Left cardiac atrium (tissue), 4 donors: Measurements from ENCODE around the gene CTXND2. TPM values are rescaled to one million over a fixed set of nuclear protein-coding genes. Genes with fewer than 3 reads are reported as not detected.
"Not testable (repeated sequence)": the region's sequence is repeated elsewhere in the genome, so short reads cannot be mapped to it uniquely, and the experiment has no call there.

Experiments used
- ATAC-seq, 2 donors: fragments of 200-7000 bp; cut with Tn5 transposase; one replicate each; pipeline ENCODE4 v1.9.1; 2020; ENCODE audit warnings: mild to moderate bottlenecking in 2 of 2, moderate library complexity in 2 of 2
- DNase-seq: peaks from one replicate; pipeline ENCODE4 v3.0.0-alpha.2; 2020
- intact Hi-C, 2 donors: fragments of 100-400 bp; cut with DNase I; formaldehyde crosslinking; loops; one replicate each; pipeline versions ENCODE4 v1.14.1 to v1.15.1; 2022 to 2023
- total RNA-seq, 2 donors: library from RNA; stranded (reverse); fragmentation: NEBNext Ultra II Directional; extraction: Animal tissue kit (Norgen Biotek cat#: 25700); gene quantifications; one replicate each; pipeline ENCODE4 v1.2.1, GENCODE V29; 2021
- donor health status: DM: no; HTN: yes; CAD: no.
- donor health status: DM: no; HTN: yes; CAD: no; lungs with severe emphysema.
- donor health status: DM: yes; HTN: yes; CAD: no.
- donor health status: Dilated cardiomyopathy.

Gene CTXND2
- total RNA-seq, 2 donors from 2014 or later, result not detected

DNA sequence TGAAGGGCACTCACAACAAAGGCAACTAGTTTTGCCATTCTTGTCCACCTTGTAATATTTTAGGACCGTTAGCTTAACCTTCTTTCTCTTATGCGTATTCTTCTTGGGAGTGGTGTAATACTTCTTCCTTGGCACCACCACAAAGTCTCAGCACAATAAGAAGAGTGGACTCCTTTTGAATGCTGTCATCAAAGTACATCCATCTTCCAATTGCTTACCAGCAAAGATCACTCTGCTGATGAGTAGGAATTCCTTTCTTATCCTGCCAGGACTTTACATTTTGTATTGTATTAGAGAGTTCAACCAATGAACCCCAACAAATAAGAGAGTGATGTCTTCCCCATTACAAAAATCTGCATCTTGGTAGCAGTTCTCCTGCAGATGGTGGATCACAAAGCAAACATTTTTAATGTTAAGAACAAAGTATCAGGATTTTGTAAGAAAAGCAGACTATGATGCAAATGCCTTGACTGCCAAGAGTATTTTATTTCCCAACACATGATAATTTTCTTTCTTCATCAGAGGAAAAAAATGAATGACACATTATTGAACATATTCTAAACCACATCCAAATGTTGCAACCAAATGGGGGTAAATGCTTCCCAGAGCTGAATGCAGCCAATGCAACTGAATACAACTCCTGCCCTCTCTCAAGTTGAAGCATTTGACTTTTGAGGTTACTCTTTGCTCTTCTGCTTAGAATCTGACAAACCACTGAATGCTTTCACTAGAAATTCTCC lies 5.4 kb upstream of the CTXND2 start:
- intact Hi-C loops, result no loop called here
- DNase-seq (no peak), ATAC-seq (peak; percentile 69 to 85)

DNA sequence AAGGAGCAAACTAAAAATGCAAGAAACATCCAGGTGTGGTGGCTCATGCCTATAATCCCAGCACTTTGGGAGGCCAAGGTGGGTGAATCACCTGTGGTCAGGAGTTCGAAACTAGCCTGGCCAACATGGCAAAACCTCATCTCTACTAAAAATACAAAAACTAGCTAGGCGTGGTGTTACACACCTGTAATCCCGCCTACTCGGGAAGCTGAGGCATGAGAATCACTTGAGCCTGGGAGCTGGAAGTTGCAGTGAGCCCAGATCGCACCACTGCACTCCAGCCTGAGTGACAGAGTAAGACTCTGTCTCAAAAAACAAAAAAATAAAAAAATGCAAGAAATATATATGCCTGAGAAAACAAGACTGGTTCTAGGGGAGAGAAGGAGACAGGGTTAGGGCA lies 3.8 kb upstream of the CTXND2 start:
- ATAC-seq, DNase-seq: not testable (repeated sequence)

DNA sequence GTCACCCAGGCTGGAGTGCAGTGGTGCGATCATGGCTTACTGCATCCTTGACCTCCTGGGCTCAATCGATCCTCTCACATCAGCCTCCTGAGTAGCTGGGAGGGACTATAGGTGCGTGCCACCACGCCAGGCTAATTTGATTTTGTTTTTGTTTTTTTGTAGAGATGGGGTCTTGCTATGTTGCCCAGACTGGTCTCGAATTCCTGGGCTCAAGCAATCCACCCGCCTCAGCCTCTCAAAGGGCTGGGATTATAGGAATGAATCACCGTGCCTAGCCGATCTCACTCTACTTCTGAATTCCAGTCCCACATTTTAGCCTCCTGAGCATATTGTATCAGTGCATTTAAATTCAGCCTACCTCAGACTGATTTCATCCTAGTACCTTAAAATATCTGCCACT lies 1.8 kb downstream of the CTXND2 start:
- intact Hi-C loops, result no loop called here
- ATAC-seq, result no peak
- no peak for DNase-seq

More for the DNA sequence above, 3.8 kb upstream of the CTXND2 start:
- intact Hi-C loops, result not testable (repeated sequence)

DNA sequence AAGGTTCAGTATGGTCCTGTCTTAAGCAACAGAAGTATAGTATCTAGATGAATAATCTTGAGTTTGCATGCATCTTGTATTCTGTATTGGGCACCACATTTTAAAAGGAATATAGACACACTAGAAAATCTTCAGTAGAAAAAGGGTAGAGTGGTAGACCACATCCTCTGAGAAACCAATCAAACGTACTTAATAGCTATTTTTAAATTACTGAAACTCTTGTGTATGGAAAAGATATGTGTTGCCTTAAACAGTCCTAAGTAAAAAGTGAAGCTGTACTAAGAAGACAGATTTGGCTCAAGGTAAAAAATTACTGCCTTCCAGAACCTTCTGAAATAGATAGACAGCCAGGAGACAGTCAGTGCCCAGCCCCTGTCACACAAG lies 3.1 kb downstream of the CTXND2 start:
- intact Hi-C loops, result no loop called here
- DNase-seq, result no peak
- no peak for ATAC-seq

DNA sequence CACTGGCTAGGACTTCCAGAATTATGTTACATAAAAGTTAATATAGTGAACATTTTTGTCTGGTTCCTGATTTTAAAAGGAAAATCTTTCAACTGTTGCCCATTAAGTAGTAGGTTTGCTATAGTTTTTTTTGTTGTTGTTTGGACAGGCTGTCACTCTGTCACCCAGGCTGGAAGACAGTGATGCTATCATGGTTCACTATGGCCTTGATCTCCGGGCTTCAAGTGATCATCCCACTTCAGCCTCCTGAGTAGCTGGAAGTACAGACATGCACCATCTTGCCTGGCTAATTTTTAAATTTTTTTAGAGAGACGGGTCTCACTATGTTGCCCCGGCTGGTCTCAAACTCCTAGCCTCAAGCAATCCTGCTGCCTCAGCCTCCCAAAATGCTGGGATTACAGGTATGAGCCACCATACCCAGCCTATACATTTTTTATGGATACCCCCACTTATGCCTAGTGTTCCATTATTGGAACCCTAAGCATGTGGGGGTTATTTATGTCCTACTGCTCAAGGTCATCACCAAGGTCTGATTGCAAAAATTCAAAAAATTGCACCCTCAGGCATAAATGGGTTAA lies 6.5 kb downstream of the CTXND2 start:
- intact Hi-C loops, result no loop called here
- no peak for DNase-seq
- ATAC-seq, result no peak

DNA sequence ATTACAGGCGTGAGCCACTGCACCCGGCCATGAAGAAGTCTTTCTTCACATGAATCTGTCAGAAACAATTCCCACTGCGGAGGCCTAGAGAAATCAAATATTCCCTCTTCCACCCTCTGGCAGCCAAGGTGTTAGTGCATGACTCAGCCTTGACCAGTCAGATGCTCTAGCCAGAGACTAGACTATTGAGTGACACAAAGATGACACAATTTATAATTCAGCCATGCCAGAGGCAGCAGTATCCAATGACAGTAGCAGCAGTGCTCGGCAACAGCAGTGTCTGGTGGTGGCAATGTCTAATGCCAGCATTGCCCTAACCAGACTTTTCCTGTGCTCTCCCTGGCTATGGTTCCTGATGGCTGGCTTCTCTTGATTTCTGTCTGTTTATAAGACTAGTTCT lies 8.7 kb downstream of the CTXND2 start:
- intact Hi-C loops, result no loop called here
- no peak for DNase-seq
- ATAC-seq, result peak; percentile 92 to 95

DNA sequence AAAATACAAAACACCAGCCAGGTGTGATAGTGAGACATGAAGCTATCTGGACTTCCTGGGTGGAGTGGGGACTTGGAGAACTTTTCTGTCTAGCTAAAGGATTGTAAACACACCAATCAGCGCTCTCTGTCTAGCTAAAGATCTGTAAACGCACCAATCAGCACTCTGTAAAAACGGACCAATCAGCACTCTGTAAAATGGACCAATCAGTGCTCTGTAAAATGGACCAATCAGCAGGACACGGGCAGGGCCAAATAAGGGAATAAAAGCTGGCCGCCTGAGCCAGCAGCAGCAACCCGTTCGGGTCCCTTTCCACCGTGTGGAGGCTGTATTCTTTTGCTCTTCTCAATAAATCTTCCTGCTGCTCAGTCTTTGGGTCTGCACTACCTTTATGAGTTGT lies 12.9 kb downstream of the CTXND2 start:
- DNase-seq, ATAC-seq: not testable (repeated sequence)
- intact Hi-C loops, result loop anchor here in 1 of 2 donors (10.0 kb wide), 1 partner anchor 105 kb away; no protein-coding TSS in a partner anchor

DNA sequence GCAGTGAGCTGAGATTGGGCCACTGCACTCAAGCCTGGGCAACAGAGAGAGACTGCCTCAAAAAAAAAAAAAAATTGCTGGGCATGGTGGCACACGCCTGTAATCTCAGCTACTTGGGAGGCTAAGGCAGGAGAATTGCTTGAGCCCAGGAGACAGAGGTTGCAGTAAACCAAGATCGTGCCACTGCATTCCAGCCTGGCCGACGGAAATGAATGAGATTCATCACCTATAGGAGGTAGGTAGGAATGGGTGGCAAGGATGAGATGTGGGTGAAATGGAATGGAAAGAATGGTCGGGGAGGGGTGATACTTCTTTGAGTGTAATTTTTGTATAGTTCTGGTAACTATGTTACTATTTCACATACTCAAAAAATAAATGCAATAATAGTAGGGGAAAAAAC lies 15.4 kb downstream of the CTXND2 start:
- intact Hi-C loops, result loop anchor here in 1 of 2 donors (10.0 kb wide), 1 partner anchor 108 kb away; no protein-coding TSS in a partner anchor
- ATAC-seq (no peak), DNase-seq (no peak)

DNA sequence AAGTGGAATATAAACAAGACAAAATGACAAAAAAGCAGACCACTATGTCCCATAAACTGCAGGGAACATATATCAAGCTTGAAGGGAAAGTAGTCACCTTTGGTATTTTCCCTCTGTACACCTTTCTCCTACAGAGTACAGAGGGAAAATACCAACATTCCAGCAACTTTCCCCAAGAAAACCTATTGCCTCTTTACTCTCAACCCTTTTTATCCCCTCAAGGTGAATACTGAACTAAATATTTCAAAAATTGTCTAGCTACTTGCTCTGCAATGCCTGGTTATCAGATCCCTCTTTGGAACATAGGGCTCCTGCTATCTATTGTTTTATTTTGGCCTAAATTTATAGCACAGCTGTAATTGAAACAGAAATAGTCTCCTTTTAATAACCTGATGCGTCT lies 15.8 kb downstream of the CTXND2 start:
- ATAC-seq (no peak), DNase-seq (no peak)
- intact Hi-C loops, result loop anchor here in 1 of 2 donors (10.0 kb wide), 1 partner anchor 108 kb away; no protein-coding TSS in a partner anchor

DNA sequence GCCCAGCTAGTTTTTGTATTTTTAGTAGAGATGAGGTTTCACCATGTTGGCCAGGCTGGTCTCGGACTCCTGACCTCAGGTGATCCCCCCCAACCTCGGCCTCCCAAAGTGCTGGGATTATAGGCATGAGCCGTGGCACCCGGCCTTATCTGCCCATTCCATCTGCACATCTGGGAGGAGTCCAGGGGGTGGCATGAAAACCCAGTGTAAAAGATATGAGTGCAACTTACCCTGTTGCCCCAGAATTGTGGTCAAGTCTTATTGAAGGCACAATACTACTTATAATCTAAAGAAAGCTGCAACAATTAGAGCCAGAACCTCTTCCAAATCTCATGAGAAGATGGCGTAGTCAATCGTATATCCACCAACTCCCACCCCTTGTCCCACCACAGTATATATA lies 18.4 kb downstream of the CTXND2 start:
- DNase-seq (no peak), ATAC-seq (no peak)
- intact Hi-C loops, result loop anchor here in 1 of 2 donors (10.0 kb wide), 1 partner anchor 110 kb away; no protein-coding TSS in a partner anchor

DNA sequence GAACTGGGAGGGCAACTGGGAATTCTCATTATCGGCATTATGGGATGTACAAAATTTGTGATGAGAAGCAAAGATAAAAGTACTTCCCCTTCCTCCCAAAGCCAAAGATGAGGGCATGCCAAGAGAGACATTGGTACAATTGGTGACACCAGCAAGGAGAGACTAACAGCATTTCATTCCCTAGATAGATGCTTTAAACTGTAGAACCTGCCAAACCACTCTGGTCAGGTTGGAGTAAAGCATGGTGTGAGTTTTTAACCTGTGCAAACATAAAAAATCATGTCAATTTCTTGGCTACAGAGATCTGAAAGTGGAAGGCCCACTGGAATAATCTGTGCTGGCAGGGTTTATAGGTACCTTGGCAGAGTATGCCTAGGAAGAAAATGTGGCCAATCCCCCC lies 19.4 kb downstream of the CTXND2 start:
- intact Hi-C loops, result loop anchor here in 1 of 2 donors (10.0 kb wide), 1 partner anchor 112 kb away; no protein-coding TSS in a partner anchor
- ATAC-seq, result no peak
- no peak for DNase-seq

DNA sequence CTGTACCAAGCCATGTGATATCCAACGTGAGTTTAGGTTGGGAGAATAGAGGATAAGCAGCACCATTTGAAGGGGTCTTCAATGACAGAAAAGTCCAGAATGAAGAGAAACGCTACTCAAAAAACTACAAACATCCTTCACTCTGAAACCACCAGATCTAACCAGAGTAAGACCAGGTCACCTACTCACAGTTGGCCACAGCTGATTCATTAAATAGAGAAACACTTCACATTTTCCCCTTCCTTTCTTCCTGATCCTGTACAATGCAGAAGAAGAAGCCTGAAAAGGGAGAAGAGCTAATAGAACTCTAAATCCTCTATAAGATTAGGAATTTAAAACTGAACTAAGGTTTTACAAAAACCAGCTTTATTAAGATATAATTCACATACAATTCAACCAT lies 19.9 kb downstream of the CTXND2 start:
- intact Hi-C loops, result loop anchor here in 1 of 2 donors (10.0 kb wide), 1 partner anchor 112 kb away; no protein-coding TSS in a partner anchor
- no peak for DNase-seq

DNA sequence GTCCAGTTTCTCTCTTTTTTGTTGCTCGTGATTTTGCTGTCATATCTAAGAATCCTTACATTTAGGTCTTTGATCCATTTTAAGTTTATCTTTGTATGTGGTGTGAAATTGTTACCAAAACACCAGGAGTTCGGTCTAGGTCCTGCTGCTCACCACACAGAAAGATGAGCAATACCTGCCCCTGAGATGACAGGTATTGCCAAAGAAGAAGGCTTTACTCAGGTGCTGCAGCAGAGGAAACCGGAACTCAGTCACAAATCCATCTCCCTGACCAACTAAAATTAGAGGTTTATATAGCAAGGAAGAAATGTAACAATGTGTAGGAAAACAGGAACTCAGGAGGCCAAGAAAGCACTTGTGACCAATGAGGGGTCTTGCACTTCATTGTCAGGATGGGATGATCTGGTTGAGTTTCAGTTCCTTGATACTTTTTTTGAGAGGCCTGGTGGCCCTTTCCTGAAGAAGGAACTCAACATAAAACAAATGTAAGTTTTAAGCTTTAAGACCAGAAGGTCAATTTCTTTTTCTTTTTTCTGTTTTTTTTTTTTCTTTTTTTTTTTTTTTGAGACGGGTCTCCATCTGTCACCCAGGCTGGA lies 22.7 kb downstream of the CTXND2 start:
- intact Hi-C loops, result loop anchor here in 1 of 2 donors (10.0 kb wide), 1 partner anchor 115 kb away; no protein-coding TSS in a partner anchor
- ATAC-seq, result no peak

More for the DNA sequence above, 19.9 kb downstream of the CTXND2 start:
- ATAC-seq, result no peak

DNA sequence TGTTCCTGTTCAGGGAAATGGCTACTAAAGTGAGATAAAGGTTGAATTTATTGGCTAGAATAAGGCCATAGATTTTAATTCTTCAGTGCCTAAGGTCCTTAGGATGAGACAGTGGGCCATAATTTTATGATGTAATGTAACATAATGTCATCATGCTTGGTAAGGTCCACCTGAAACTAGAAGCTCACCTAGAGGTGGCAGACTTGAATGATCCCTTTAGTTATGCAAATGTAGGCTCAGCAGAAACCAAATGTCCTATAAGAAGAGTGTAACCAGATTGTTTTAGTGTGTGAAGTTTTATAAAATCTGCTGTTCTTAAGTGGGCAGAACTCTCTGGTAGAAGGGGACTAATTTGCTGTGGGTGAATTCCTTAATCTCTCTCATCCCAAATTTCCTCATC lies 25.7 kb downstream of the CTXND2 start:
- DNase-seq (no peak), ATAC-seq (no peak)
- intact Hi-C loops, result no loop called here

More for the DNA sequence above, 22.7 kb downstream of the CTXND2 start:
- DNase-seq, result no peak

DNA sequence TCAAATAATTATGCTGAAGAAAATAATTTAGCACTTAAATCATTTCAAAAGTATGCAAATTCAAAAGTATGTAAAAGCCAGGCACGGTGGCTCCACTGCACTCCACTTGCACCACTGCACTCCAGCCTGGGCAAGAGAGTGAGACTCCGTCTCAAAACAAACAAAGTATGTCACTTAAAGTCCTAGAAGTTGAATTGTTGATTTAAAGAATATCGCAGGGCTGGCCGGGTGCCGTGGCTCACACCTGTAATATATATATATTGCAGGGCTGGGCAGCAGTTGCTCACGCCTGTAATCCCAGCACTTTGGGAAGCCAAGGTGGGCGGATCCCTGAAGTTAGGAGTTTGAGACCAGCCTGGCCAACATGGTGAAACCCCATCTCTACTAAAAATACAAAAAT lies 30.5 kb downstream of the CTXND2 start:
- intact Hi-C loops, result no loop called here
- ATAC-seq (no peak), DNase-seq (no peak)

DNA sequence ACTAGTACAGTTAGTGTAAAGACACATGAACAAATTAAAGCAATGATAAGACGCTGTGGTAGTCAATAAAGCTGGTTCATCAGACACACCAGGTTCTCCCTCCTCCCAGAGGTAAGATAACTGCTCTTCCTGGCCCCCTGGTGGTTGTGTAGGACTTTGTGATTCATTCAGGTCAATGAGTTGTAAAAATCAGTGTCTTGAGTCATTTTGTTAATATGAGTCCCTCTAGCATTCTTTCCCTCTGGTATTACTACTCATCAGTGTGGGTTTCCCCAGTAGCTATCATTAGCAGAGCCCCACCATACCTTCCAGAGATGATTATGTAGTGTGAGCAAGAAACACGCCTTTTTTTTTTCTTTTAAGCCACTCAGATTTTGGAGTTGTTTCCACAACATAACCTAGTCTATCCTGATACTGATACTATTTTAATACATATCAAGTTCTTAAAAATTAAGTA lies 35.6 kb downstream of the CTXND2 start:
- DNase-seq (peak; percentile 67), ATAC-seq (peak; percentile 21 to 48)
- intact Hi-C loops, result loop anchor here in 1 of 2 donors (10.0 kb wide), 2 partner anchors 48 to 52 kb away; partner anchors contain the start of genes ARNT and CERS2

DNA sequence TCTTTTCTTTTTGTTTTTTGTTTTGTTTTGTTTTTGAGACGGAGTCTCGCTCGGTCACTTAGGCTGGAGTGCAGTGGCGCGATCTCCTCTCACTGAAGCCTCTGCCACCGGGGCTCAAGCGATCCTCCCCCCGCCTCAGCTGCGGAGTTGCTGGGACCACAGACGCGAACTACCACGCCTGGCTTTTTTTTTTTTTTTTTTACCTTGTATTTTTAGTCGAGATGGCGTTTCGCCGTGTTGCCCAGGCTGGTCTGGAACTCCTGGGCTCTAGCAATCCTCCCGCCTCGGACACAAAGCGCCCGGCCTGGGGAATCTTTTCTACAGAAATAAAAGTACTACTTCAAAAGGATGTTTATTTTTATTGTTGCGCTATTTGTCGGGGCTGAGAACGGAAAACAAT lies 38.1 kb downstream of the CTXND2 start:
- DNase-seq (peak; percentile 23), ATAC-seq (no peak)
- intact Hi-C loops, result loop anchor here in 1 of 2 donors (10.0 kb wide), 2 partner anchors 50 kb away; partner anchors contain the start of genes ARNT and CERS2

DNA sequence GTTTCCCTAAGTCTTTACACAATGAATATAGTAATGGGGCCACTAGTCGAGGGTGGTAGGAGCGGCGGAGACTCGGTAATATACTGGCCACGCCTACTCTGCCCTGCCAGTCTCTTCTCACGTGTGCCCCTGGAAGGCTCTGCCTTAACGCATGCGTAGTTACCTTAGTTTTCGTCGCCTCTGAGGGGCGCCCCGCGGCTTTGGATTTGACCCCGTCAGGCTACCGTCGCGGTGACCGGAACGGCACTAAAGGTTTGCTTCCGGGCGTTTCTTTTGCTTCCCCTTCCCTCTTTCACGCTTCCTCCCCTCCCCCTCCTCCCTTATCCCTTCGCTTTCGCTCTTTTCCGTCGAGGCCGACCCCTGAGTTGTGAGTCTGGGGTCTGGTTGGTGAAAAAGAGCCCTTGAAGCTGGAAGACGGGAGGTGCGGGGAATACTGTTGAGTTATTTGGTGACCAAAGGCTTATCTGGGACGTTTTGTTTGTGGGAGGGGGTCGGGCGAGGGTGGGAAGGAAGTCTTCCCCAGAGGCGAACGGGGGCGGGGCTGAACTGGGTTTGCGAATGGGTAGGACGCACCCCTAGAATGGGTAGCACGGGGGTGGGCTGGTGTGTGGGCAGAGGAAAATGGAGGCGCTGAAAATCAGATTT lies 39.3 kb downstream of the CTXND2 start, which contains the start of gene SETDB1:
SETDB1 (plus strand) TSS at position 267 of the 645 bp plus-strand sequence. CDS start 1,352 bp downstream, outside the sequence.
- peak; percentile 98 for ATAC-seq
- DNase-seq, result peak; percentile 96
- intact Hi-C loops, result loop anchor here in 1 of 2 donors (10.0 kb wide), 2 partner anchors 49 to 51 kb away; partner anchors contain the start of genes ARNT and CERS2

DNA sequence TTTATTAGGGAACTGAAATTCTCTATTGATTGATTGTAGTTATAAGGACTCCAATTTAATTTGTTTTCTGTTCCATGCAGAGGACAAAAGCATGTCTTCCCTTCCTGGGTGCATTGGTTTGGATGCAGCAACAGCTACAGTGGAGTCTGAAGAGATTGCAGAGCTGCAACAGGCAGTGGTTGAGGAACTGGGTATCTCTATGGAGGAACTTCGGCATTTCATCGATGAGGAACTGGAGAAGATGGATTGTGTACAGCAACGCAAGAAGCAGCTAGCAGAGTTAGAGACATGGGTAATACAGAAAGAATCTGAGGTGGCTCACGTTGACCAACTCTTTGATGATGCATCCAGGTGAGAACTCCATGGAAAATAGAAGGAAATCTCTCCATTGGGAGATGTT lies 40.7 kb downstream of the CTXND2 start:
- ATAC-seq (no peak), DNase-seq (no peak)
- intact Hi-C loops, result loop anchor here in 1 of 2 donors (10.0 kb wide), 2 partner anchors 47 to 53 kb away; partner anchors contain the start of genes ARNT and CERS2
